Kidney (tissue), 14 donors: Measurements from ENCODE around the gene LRCOL1. TPM values are rescaled to one million over a fixed set of nuclear protein-coding genes. Genes with fewer than 3 reads are reported as not detected.

Experiments used
- DNase-seq, 5 donors: peaks; one replicate each; pipeline ENCODE4 v3.0.0-alpha.2; 2013 to 2020
- FAIRE-seq: peaks from 2 replicates; lab custom pipeline; 2012; peaks lifted over from hg19 to GRCh38; lab: Jason Lieb, UNC
- H3K27ac ChIP-seq, 2 donors: one replicate each; pipeline ENCODE4 v1.7.0; 2013; ENCODE audit warnings: low read depth in 2 of 2, low read length in 2 of 2, inconsistent platforms in 1 of 2
- H3K27me3 ChIP-seq: one replicate; pipeline ENCODE4 v1.7.1; 2013; ENCODE audit warnings: low read length, inconsistent platforms; ENCODE audit not compliant: control insufficient read depth, insufficient read depth
- H3K36me3 ChIP-seq, 3 donors: one replicate each; pipeline versions ENCODE4 v1.7.0 to v1.7.1; 2013; ENCODE audit warnings: low read length in 3 of 3, control low read depth in 1 of 3, inconsistent platforms in 1 of 3; ENCODE audit not compliant: insufficient read depth in 3 of 3, control insufficient read depth in 2 of 3
- H3K4me1 ChIP-seq, 3 donors: one replicate each; pipeline versions ENCODE4 v1.7.0 to v1.7.1; 2013; ENCODE audit warnings: low read length in 3 of 3, inconsistent platforms in 1 of 3, low read depth in 1 of 3; ENCODE audit not compliant: control insufficient read depth in 2 of 3, insufficient read depth in 2 of 3
- H3K4me3 ChIP-seq, 3 donors: one replicate each; pipeline versions ENCODE4 v1.7.0 to v1.8.1; 2013; ENCODE audit warnings: low read length in 3 of 3, control low read depth in 1 of 3, inconsistent platforms in 1 of 3
- H3K9ac ChIP-seq, 3 donors: one replicate each; pipeline versions ENCODE4 v1.7.0 to v1.7.1; 2013; ENCODE audit warnings: low read length in 3 of 3, control low read depth in 1 of 3, inconsistent platforms in 1 of 3
- H3K9me3 ChIP-seq, 3 donors: one replicate each; pipeline versions ENCODE4 v1.7.0 to v1.7.1; 2013; ENCODE audit warnings: low read length in 3 of 3, control low read depth in 1 of 3, inconsistent platforms in 1 of 3; ENCODE audit not compliant: control insufficient read depth in 2 of 3, insufficient read depth in 1 of 3
- intact Hi-C: fragments of 100-400 bp; cut with DNase I; formaldehyde crosslinking; loops from one replicate; pipeline ENCODE4 v1.11.1; 2022
- polyA plus RNA-seq: library from polyadenylated mRNA; stranded (reverse); fragments of 350-450 nt; fragmentation: Illumina TruSeq; extraction: RNeasy Lipid Tissue Mini Kit (QIAGEN cat#74804); gene quantifications from one replicate; pipeline ENCODE4 v1.2.3, GENCODE V29; 2014; ENCODE audit warnings: low read depth, low replicate concordance; ENCODE audit not compliant: insufficient read depth
- total RNA-seq: library from RNA; stranded (reverse); fragmentation: NEBNext Ultra II Directional; extraction: Animal tissue kit (Norgen Biotek cat#: 25700); gene quantifications from one replicate; pipeline ENCODE4 v1.2.1, GENCODE V29; 2021
- TF ChIP-seq, protein P1 (sequence below): IDR thresholded peaks from 3 replicates; pipeline ENCODE4 v1.5.1; 2012; ENCODE audit warnings: mild to moderate bottlenecking, moderate library complexity, borderline replicate concordance; ENCODE audit not compliant: insufficient read depth; ENCODE audit errors: extremely low read depth
- donor health status: control.
- donor health status: control.
- donor health status: control.
- donor health status: control.
- donor health status: control.
- donor health status: DM: yes; HTN: yes; CAD: no.
- donor health status: Normal renal cell carcinoma (clear cell type).

Gene LRCOL1
- total and polyA plus RNA-seq, 2 donors from 2014 or later, result 1.0 to 1.8 TPM

DNA sequence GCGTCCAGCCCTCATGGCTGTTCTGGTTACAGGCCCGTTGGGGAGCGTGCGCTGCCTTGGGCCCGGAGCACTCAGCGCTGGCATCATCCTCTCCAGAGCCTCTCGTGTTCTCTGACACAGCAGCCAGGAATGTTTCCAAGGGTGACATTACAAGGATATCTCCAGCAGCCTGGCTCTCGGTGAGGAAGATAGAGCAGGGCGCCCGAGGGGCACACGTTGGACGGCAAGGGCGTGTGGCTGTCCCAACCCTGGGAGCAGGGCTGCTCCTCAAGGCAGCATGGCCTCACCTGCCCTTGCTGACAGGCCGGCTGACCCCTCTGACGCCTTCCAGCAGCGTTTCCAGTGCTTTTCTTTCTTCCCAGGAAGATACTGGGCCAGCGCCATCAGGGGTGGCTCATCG, 14.4 kb downstream of the LRCOL1 start:
- no peak overlapping the region for H3K27ac ChIP-seq
- no peaks in the 10 kb centered on the region for H3K9me3 ChIP-seq
- H3K9ac ChIP-seq, result no peak overlapping the region
- no peak overlapping the region for H3K4me3 ChIP-seq
- H3K4me1 ChIP-seq, result peaks cover 0 to 20% (median 4%) of the 10 kb centered on the region in 3 donors
- intact Hi-C loops, result no loop called here
- TF ChIP-seq, protein P1, sequence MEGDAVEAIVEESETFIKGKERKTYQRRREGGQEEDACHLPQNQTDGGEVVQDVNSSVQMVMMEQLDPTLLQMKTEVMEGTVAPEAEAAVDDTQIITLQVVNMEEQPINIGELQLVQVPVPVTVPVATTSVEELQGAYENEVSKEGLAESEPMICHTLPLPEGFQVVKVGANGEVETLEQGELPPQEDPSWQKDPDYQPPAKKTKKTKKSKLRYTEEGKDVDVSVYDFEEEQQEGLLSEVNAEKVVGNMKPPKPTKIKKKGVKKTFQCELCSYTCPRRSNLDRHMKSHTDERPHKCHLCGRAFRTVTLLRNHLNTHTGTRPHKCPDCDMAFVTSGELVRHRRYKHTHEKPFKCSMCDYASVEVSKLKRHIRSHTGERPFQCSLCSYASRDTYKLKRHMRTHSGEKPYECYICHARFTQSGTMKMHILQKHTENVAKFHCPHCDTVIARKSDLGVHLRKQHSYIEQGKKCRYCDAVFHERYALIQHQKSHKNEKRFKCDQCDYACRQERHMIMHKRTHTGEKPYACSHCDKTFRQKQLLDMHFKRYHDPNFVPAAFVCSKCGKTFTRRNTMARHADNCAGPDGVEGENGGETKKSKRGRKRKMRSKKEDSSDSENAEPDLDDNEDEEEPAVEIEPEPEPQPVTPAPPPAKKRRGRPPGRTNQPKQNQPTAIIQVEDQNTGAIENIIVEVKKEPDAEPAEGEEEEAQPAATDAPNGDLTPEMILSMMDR, result no peak
- no peaks in the 10 kb centered on the region for H3K36me3 ChIP-seq
- peaks cover 4% of the 10 kb centered on the region for H3K27me3 ChIP-seq
- no peak for DNase-seq
- FAIRE-seq, result no peak

DNA sequence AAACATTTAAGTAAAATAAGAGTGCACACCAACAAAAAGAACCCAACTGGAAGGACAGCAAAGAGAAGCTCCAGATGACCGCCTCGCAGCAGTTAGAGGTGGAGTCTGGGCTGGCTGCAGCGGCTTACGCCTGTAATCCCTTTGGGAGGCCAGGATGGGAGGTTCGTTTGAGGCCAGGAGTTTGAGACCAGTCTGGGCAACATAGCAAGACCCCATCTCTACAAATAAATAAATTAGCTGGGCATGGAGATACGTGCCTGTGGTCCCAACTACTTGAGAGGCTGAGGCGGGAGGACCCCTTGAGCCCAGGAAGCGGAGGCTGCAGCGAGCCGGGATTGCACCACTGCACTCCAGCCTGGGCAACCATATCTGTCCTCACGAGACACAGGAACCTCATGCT, 15.2 kb downstream of the LRCOL1 start:
- H3K4me1 ChIP-seq, result peaks cover 0 to 14% (median 4%) of the 10 kb centered on the region in 3 donors
- TF ChIP-seq, protein P1, result no peak
- intact Hi-C loops, result no loop called here
- DNase-seq, result no peak
- H3K9me3 ChIP-seq, result no peaks in the 10 kb centered on the region
- H3K27me3 ChIP-seq, result peaks cover 4% of the 10 kb centered on the region
- H3K4me3 ChIP-seq, result no peak overlapping the region
- FAIRE-seq, result no peak
- no peaks in the 10 kb centered on the region for H3K36me3 ChIP-seq
- no peak overlapping the region for H3K9ac ChIP-seq
- H3K27ac ChIP-seq, result no peak overlapping the region

DNA sequence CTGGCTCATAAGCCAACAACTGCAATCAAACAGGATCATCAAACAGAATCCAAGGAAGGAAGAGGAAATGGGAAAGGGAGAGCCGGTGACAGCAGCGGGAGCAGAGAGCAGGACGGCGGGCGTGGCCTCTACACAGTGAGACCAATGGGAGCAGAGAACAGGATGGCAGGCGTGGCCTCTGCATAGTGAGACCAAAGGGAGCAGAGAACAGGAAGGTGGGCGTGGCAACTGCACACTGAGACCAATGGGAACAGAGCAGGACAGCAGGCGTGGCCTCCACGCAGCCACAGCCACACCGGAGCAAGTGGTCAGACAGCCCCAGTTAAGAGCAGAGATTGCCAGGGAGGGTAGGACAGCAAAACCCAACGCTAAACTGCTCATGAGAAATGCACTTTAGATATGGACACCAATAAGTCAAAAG, 16.4 kb downstream of the LRCOL1 start:
- FAIRE-seq, result peak; percentile 99

More for the DNA sequence above, 16.4 kb downstream of the LRCOL1 start:
- peak; percentile 95 to 99 (median 98) for DNase-seq
- no peaks in the 10 kb centered on the region for H3K9me3 ChIP-seq
- H3K27ac ChIP-seq, result no peak overlapping the region
- peaks cover 0 to 12% (median 4%) of the 10 kb centered on the region in 3 donors for H3K4me1 ChIP-seq
- peak overlapping the region in 2 of 3 donors; percentile 18 to 32 for H3K4me3 ChIP-seq
- peaks cover 4% of the 10 kb centered on the region for H3K27me3 ChIP-seq
- H3K9ac ChIP-seq, result peak overlapping the region in 1 of 3 donors; percentile 12
- TF ChIP-seq, protein P1, result no peak
- H3K36me3 ChIP-seq, result no peaks in the 10 kb centered on the region
- intact Hi-C loops, result no loop called here
